ENCODE measurements around the gene CDA.

GRCh38 chr1:20648438-20648837 is 59.5 kb downstream of the CDA start:
- TF ChIP-seq POLR2A (IDR thresholded peaks at IDR 0.05): no peak
- no peak for TF ChIP-seq POLR2AphosphoS5 (IDR thresholded peaks at IDR 0.05; ENCODE audit: insufficient read depth in 1 of 2, low read depth in 1 of 2)
- no peak for TF ChIP-seq CTCF (IDR thresholded peaks at IDR 0.05)
